ENCODE results near the gene AARS2.

Gene AARS2

DNA sequence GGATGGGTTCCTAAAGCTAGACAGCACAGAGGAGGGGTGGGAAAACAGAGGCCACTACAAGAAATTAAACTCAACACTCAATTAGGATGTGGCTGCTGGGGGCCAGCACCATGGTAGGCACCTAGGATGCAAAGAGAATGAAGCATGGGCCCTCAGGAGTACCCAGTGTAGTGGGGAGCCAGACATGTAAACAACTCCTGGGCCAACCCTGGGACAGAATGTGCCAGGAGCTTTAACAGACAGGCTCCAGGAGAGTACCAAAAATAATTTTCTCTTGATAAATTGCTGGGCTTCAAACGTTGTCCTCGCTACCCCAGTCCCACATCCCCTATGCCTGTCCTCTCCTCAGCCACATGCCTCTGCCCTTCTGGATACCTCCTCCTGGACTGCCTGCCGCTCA is 41.2 kb downstream of the AARS2 start:
- no peaks in the 10 kb centered on the region for H3K36me3 ChIP-seq (ENCODE audit: insufficient read depth, low read length)
- peaks cover 3% of the 10 kb centered on the region for H3K4me1 ChIP-seq (ENCODE audit: control insufficient read depth, insufficient read depth, low read length)
- H3K27me3 ChIP-seq (ENCODE audit: control insufficient read depth, insufficient read depth, low read length), result peaks cover 59% of the 10 kb centered on the region
- H3K9ac ChIP-seq (ENCODE audit: low read depth, low read length), result no peak overlapping the region
- no peaks in the 10 kb centered on the region for H3K9me3 ChIP-seq (replicated peaks; ENCODE audit: low read length)
- no peak overlapping the region for H3K4me2 ChIP-seq (ENCODE audit: low read length)
- no peak overlapping the region for H3K4me3 ChIP-seq (ENCODE audit: low read length)

DNA sequence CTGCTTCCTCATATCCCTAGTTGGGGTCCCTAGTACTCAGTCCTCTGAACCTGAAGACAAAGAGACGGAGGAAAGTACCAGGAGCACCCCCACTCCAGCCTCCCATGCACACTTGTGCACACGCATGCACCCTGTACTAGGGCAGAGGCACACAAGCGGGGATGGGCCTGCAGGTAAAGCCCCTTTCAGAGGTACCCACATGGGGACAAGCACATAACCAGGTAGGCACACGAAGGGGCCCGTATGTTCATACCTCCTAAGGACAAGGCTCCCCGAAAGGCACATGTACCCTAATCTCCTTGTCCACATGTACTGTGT is 41.8 kb downstream of the AARS2 start:
- H3K4me3 ChIP-seq (ENCODE audit: low read length), result no peak overlapping the region
- no peaks in the 10 kb centered on the region for H3K36me3 ChIP-seq (ENCODE audit: insufficient read depth, low read length)
- H3K4me2 ChIP-seq (ENCODE audit: low read length), result no peak overlapping the region
- peaks cover 54% of the 10 kb centered on the region for H3K27me3 ChIP-seq (ENCODE audit: control insufficient read depth, insufficient read depth, low read length)
- H3K9me3 ChIP-seq (replicated peaks; ENCODE audit: low read length), result no peaks in the 10 kb centered on the region
- H3K9ac ChIP-seq (ENCODE audit: low read depth, low read length), result no peak overlapping the region
- peaks cover 3% of the 10 kb centered on the region for H3K4me1 ChIP-seq (ENCODE audit: control insufficient read depth, insufficient read depth, low read length)

DNA sequence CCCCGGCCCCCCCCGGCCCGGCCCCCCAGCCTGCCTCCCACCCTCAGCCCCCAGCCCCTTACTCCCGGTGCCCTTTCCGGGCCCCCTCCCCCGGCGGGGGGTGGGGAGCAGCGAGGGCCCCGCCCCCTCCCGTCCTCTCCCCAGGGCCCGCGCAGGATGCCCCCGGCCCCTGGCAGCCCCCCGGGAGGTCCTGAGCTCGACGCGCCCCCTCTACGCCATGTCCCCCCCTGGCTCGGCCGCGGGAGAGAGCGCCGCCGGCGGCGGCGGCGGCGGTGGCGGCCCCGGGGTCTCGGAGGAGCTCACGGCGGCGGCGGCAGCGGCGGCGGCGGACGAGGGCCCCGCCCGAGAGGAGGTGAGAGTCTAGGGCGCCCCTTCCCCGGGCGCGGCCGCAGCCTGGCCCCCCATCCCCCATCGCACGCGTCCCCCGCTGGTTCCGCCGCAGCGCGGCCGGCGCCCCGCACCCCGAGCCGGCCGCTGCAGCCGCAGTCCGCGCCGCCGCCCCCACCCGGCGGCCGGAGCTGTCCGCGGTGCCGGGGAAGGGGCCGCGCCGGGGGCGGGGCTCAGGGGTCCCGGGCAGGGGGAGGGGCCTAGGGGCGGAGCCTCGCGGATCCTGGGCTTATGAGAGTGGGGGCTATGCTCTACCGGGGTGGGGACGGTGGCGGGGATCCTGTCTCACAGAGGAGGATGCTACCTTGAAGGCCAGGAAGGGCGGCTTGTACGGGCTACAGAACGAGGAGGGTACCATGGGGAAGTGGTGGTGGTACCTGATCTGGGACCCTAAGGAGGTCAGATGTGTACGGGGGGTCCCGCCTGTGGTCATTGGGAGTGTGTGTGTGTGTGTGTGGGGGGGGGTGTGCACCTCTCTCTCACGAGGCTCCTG is 42.4 kb downstream of the AARS2 start:
- no peak overlapping the region for H3K4me2 ChIP-seq (ENCODE audit: low read length)
- H3K9ac ChIP-seq (ENCODE audit: low read depth, low read length), result no peak overlapping the region
- peaks cover 52% of the 10 kb centered on the region for H3K27me3 ChIP-seq (ENCODE audit: control insufficient read depth, insufficient read depth, low read length)
- H3K9me3 ChIP-seq (replicated peaks; ENCODE audit: low read length), result no peaks in the 10 kb centered on the region
- no peak overlapping the region for H3K4me3 ChIP-seq (ENCODE audit: low read length)
- H3K4me1 ChIP-seq (ENCODE audit: control insufficient read depth, insufficient read depth, low read length), result peaks cover 2% of the 10 kb centered on the region
- H3K36me3 ChIP-seq (ENCODE audit: insufficient read depth, low read length), result no peaks in the 10 kb centered on the region

DNA sequence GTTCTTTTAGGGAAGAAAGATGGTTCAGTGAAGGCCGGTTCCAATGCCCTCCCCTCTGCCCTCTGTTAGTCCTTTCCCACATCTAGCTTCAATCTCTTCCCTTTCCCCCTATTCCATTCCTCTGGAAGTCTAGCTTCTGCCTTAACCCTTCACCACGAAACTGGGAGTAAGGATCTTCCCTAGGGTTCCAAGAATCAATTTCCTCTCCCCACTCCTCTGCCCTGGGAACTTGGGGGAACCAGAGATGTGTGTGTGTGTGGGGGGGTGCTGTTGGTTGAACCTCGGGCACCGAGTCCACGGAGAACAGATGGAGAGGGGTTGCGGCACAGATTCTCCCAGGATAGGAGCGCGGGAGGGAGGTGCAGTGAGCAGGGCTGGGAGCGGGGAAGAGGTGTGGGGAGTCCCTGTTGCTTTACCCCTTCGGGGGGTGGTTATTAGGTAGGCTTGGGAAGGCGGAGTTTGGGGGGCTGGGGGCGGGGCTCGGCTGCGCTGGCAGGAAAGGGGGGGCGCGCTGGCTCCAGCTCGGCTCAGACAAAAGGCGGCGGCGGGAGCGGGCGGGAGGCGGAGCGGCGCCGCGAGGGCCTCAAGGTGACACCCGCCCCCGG is 43.1 kb downstream of the AARS2 start, which contains the start of gene TMEM151B:
Gene TMEM151B (plus strand): TSS at position 530 of the 605 bp plus-strand sequence. CDS start 293 bp downstream, outside the sequence.
- Histone ChIP-seq H3K4me3 (ENCODE audit: low read length) (no peak within 1 kb of the TSS), H3K27me3 (ENCODE audit: control insufficient read depth, insufficient read depth, low read length) (peaks cover 52% of the 10 kb centered on the region), H3K9me3 (replicated peaks; ENCODE audit: low read length) (no peaks in the 10 kb centered on the region), H3K9ac (ENCODE audit: low read depth, low read length) (no peak within 1 kb of the TSS), H3K4me2 (ENCODE audit: low read length) (no peak within 1 kb of the TSS), H3K4me1 (ENCODE audit: control insufficient read depth, insufficient read depth, low read length) (no peaks in the 10 kb centered on the region), H3K36me3 (ENCODE audit: insufficient read depth, low read length) (no peaks in the 10 kb centered on the region)

DNA sequence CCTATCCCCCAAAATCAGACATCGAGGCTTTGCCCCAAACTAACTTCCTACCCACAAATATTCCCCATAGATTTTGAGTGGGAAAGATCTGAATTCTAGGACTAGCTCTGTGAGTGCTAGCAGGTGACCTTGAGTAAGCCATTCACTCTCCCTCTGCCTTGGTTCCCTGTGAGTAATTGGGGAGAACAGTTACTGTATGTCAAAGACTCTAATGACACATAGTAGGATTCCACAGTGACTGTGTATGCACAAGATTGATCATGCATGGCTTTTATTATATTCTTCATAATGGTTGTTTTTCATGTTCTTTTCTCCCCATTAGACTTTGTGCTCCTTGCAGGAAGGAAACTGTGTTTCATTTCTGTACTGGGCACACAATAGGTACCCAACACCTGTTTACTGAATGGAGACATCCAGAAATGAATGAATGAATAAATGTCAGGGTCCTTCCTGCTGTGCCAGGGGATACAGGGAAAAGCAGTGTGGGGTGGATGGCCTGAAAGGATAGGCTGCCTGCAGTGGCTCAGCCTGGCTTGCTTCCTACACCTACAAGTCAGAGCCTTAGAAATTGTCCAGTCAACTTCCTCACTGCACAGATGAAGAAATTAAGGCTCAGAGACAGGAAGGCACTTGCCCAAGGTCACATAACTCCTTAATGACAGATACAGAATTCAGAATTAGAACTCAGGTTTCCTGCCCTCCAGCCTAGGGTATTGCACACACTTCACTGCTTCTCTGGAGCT is 43.8 kb downstream of the AARS2 start:
- H3K27me3 ChIP-seq (ENCODE audit: control insufficient read depth, insufficient read depth, low read length), result peaks cover 50% of the 10 kb centered on the region
- H3K4me2 ChIP-seq (ENCODE audit: low read length), result no peak overlapping the region
- H3K9me3 ChIP-seq (replicated peaks; ENCODE audit: low read length), result no peaks in the 10 kb centered on the region
- H3K9ac ChIP-seq (ENCODE audit: low read depth, low read length), result no peak overlapping the region
- no peak overlapping the region for H3K4me3 ChIP-seq (ENCODE audit: low read length)
- H3K4me1 ChIP-seq (ENCODE audit: control insufficient read depth, insufficient read depth, low read length), result peaks cover 6% of the 10 kb centered on the region
- no peaks in the 10 kb centered on the region for H3K36me3 ChIP-seq (ENCODE audit: insufficient read depth, low read length)

DNA sequence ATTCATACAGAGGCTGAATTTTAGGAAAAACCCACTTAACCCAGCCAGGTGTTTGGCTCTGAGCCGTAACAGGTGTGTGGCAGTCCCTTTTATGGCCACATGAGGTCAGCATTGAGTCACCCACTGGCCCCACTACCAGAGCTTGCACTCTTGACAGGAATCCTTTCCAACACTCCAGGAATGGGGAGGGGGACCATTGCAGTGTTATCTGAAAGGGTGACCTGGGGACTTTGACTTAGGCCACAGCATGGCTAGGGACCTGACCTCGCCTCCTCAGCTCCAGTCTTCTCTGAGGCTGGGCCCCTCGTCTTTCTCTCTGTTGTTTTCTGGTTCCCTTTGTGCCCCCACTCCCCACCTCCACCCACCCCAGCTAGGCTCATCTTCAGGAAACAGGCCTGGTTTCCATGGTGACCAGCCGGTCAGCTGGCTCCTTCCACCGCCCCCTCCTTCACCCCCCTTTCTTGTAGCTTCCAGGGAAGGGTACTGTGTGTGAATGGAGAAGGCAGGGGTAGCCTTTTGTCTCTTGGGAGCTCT is 45.0 kb downstream of the AARS2 start:
- Histone ChIP-seq H3K9me3 (replicated peaks; ENCODE audit: low read length) (no peaks in the 10 kb centered on the region), H3K27me3 (ENCODE audit: control insufficient read depth, insufficient read depth, low read length) (peaks cover 42% of the 10 kb centered on the region), H3K4me1 (ENCODE audit: control insufficient read depth, insufficient read depth, low read length) (peaks cover 18% of the 10 kb centered on the region), H3K4me2 (ENCODE audit: low read length) (no peak overlapping the region), H3K36me3 (ENCODE audit: insufficient read depth, low read length) (no peaks in the 10 kb centered on the region), H3K4me3 (ENCODE audit: low read length) (no peak overlapping the region), H3K9ac (ENCODE audit: low read depth, low read length) (no peak overlapping the region)

DNA sequence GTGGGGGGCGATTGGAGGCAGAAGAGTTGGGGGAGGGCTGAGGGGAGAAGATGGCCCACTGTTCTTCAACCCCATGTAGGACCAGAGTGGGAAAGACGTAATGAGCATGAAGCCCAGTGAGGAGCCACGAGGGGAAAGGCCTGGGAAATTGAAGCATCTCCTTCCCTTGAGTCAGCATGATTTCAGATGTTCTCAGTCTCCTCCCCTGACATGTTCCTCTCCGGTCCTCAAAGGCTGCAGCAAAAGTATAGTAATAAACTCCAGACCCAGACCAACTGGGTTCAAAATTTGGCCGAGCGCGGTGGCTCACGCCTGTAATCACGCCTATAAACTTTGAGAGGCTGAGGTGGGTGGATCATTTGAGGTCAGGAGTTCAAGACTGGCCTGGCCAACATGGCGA is 45.9 kb downstream of the AARS2 start:
- Histone ChIP-seq H3K9me3 (replicated peaks; ENCODE audit: low read length) (no peaks in the 10 kb centered on the region), H3K4me3 (ENCODE audit: low read length) (no peak overlapping the region), H3K4me1 (ENCODE audit: control insufficient read depth, insufficient read depth, low read length) (peaks cover 24% of the 10 kb centered on the region), H3K4me2 (ENCODE audit: low read length) (no peak overlapping the region), H3K27me3 (ENCODE audit: control insufficient read depth, insufficient read depth, low read length) (peaks cover 32% of the 10 kb centered on the region), H3K36me3 (ENCODE audit: insufficient read depth, low read length) (no peaks in the 10 kb centered on the region), H3K9ac (ENCODE audit: low read depth, low read length) (no peak overlapping the region)

DNA sequence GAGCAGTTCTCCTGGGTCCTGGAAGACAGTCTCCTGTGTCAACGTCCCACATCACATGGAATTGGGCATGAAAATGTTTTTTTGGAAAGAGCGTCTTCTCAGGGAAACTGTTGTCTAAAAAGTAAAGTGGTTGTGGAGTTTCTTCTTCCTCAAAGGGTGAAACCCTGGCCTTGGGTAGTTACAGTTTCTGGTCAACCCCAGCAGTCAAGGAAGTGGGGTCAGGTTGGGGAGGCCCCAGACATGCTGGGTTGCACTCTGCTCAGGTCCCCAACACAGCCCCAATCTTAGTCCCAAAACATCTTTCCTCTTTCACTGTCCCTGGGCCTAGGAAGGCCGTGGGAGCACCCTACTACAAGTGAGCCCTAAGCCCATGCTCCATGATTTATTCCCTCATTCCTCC is 46.8 kb downstream of the AARS2 start:
- H3K9ac ChIP-seq (ENCODE audit: low read depth, low read length), result no peak overlapping the region
- no peaks in the 10 kb centered on the region for H3K36me3 ChIP-seq (ENCODE audit: insufficient read depth, low read length)
- no peak overlapping the region for H3K4me3 ChIP-seq (ENCODE audit: low read length)
- H3K4me1 ChIP-seq (ENCODE audit: control insufficient read depth, insufficient read depth, low read length), result peaks cover 24% of the 10 kb centered on the region
- no peaks in the 10 kb centered on the region for H3K9me3 ChIP-seq (replicated peaks; ENCODE audit: low read length)
- H3K27me3 ChIP-seq (ENCODE audit: control insufficient read depth, insufficient read depth, low read length), result peaks cover 23% of the 10 kb centered on the region
- no peak overlapping the region for H3K4me2 ChIP-seq (ENCODE audit: low read length)

DNA sequence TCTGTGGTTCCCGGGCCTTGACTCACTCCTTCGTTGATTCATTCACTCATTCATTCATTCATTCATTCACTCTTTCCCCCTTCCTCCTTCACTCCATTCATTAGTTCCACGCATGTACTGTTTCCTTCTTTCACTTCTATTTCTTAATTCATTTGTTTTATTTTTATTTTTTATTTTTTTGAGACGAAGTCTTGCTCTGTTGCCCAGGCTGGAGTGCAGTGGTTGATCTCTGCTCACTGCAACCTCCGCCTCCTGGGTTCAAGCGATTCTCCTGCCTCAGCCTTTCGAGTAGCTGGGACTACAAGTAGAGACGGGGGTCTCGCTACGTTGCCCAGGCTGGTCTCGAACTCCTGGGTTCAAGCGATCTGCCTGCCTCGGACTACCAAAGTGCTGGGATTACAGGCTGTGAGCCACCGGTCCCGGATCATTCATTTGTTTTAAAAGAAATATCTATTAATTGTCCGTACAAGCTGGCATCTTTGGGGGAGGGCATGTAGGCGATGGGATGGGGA is 47.4 kb downstream of the AARS2 start:
- Histone ChIP-seq H3K36me3 (ENCODE audit: insufficient read depth, low read length) (no peaks in the 10 kb centered on the region), H3K9me3 (replicated peaks; ENCODE audit: low read length) (no peaks in the 10 kb centered on the region), H3K4me3 (ENCODE audit: low read length) (peak overlapping the region; percentile 92), H3K4me2 (ENCODE audit: low read length) (peak overlapping the region; percentile 97), H3K27me3 (ENCODE audit: control insufficient read depth, insufficient read depth, low read length) (peaks cover 19% of the 10 kb centered on the region), H3K4me1 (ENCODE audit: control insufficient read depth, insufficient read depth, low read length) (peaks cover 24% of the 10 kb centered on the region), H3K9ac (ENCODE audit: low read depth, low read length) (no peak overlapping the region)

DNA sequence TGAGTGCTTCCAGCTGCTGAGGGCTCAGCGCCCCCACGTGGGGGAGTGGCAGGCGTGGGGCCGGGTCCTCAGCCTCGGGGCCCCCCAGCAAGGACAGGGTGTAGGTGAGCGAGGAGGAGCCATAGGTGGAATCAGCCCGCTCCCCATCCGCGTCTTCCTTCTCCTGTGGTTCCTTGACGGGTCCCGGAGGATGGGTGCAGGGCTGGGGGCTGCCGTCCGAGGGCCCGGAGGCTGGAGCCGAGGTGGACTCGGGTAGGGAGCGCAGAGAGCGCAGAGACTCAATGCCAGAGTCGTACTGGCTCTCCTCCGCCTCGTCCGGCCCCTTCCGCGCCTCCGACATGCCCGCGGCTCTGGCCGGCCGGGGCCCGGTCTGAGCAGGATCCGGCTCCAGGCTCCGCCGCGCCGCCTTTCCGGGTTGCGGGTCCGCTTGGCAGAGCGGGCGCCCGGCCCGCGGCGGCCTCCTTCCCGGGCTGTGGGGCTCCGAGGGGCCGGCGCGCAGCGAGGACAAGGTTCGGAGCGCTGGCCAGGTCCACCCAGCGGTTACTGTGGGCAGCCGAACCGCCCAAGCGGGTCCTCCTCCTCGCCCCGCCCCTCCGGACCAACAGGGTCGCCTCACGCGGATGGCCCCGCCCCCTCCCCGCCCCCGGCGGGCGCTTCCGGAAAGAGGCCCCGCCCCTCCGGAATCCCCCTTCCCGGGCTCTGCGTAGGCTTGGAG is 48.0 kb downstream of the AARS2 start, which contains the start of gene NFKBIE:
Gene NFKBIE (minus strand): TSS at position 545 of the 715 bp plus-strand sequence. CDS start 205 bp downstream, at position 340.
- Histone ChIP-seq H3K4me3 (ENCODE audit: low read length) (peak within 1 kb of the TSS; percentile 92), H3K9ac (ENCODE audit: low read depth, low read length) (peak within 1 kb of the TSS; percentile 86), H3K4me2 (ENCODE audit: low read length) (peak within 1 kb of the TSS; percentile 97), H3K27me3 (ENCODE audit: control insufficient read depth, insufficient read depth, low read length) (peaks cover 19% of the 10 kb centered on the region), H3K4me1 (ENCODE audit: control insufficient read depth, insufficient read depth, low read length) (peaks cover 24% of the 10 kb centered on the region), H3K9me3 (replicated peaks; ENCODE audit: low read length) (no peaks in the 10 kb centered on the region), H3K36me3 (ENCODE audit: insufficient read depth, low read length) (peaks cover 2% of the 10 kb centered on the region)
